CD4-positive, CD25-positive, alpha-beta regulatory T cell (primary cell): Measurements from ENCODE around the gene COL4A1. TPM values are rescaled to one million over a fixed set of nuclear protein-coding genes. Genes with fewer than 3 reads are reported as not detected.

Experiments used
- ATAC-seq, 2 donors: fragments of 150-1000 bp; cut with Tn5 transposase; one replicate each; pipeline ENCODE4 v1.10.0; 2021; ENCODE audit warnings: low read depth in 2 of 2, moderate number of reproducible peaks in 2 of 2, moderate library complexity in 1 of 2
- DNase-seq, 3 donors: peaks; one replicate each; pipeline versions ENCODE4 v3.0.0 to v3.0.0-alpha.2; 2012 to 2022; ENCODE audit warnings: mixed read lengths in 1 of 3
- H3K27ac ChIP-seq: one replicate; pipeline ENCODE4 v1.7.0; 2013; ENCODE audit warnings: mild to moderate bottlenecking, low read length; ENCODE audit not compliant: insufficient read depth, poor library complexity, severe bottlenecking
- H3K27me3 ChIP-seq: one replicate; pipeline ENCODE4 v1.7.0; 2013; ENCODE audit warnings: low read length; ENCODE audit not compliant: control insufficient read depth, insufficient read depth
- H3K36me3 ChIP-seq: one replicate; pipeline ENCODE4 v1.7.0; 2013; ENCODE audit warnings: mild to moderate bottlenecking, low read length, moderate library complexity; ENCODE audit not compliant: control insufficient read depth, insufficient read depth
- H3K4me1 ChIP-seq: 2 replicates; pipeline ENCODE4 v1.7.0; 2013; ENCODE audit warnings: mild to moderate bottlenecking, low read length; ENCODE audit not compliant: insufficient read depth, control insufficient read depth, poor library complexity, severe bottlenecking
- H3K4me3 ChIP-seq: one replicate; pipeline ENCODE4 v1.7.0; 2013; ENCODE audit warnings: low read depth, mild to moderate bottlenecking, low read length, moderate library complexity
- H3K9me3 ChIP-seq, 2 experiments: 1 replicate in 1 of 2; 2 replicates in 1 of 2; pipeline ENCODE4 v1.7.0; 2013; ENCODE audit warnings: low read length in 2 of 2, mild to moderate bottlenecking in 1 of 2, moderate library complexity in 1 of 2; ENCODE audit not compliant: control insufficient read depth in 2 of 2
- H3K27ac Mint-ChIP-seq, 3 donors: one replicate each; pipeline ENCODE4 v1.8.0; 2020 to 2022; ENCODE audit warnings: mild to moderate bottlenecking in 3 of 3, mixed read lengths in 3 of 3, moderate library complexity in 2 of 3
- H3K27me3 Mint-ChIP-seq: one replicate; pipeline ENCODE4 v1.8.0; 2022; ENCODE audit warnings: mild to moderate bottlenecking, mixed read lengths
- H3K36me3 Mint-ChIP-seq: one replicate; pipeline ENCODE4 v1.8.0; 2020; ENCODE audit warnings: mixed read lengths
- H3K4me1 Mint-ChIP-seq, 4 donors: one replicate each; pipeline ENCODE4 v1.8.0; 2020 to 2022; ENCODE audit warnings: mixed read lengths in 4 of 4, mild to moderate bottlenecking in 1 of 4
- H3K4me3 Mint-ChIP-seq, 4 donors: one replicate each; pipeline ENCODE4 v1.8.0; 2020 to 2022; ENCODE audit warnings: mild to moderate bottlenecking in 4 of 4, mixed read lengths in 4 of 4, moderate library complexity in 3 of 4
- H3K9me3 Mint-ChIP-seq, 7 donors: one replicate each; pipeline ENCODE4 v1.8.0; 2020 to 2022; ENCODE audit warnings: mixed read lengths in 7 of 7, mild to moderate bottlenecking in 3 of 7, moderate library complexity in 2 of 7
- polyA plus RNA-seq, 4 donors: library from polyadenylated mRNA; unstranded; fragments of 300-500 nt; fragmentation: Illumina TruSeq; gene quantifications; one replicate each; pipeline ENCODE4 v1.2.3, GENCODE V29; 2021
- total RNA-seq: library from RNA; stranded (reverse); gene quantifications from one replicate; pipeline ENCODE4 v1.2.3, GENCODE V29; 2022

The COL4A1 gene
- total and polyA plus RNA-seq, 5 donors from 2014 or later = not detected

- Mint-ChIP-seq H3K9me3 (no peaks in the 10 kb centered on the region), H3K27ac (peak overlapping the region in 1 of 3 donors; percentile 16), H3K4me3 (no peak overlapping the region), H3K27me3 (peaks cover 6% of the 10 kb centered on the region), H3K4me1 (no peaks in the 10 kb centered on the region), H3K36me3 (no peaks in the 10 kb centered on the region)
- Histone ChIP-seq H3K9me3 (no peaks in the 10 kb centered on the region), H3K36me3 (no peaks in the 10 kb centered on the region), H3K27ac (no peak overlapping the region), H3K4me3 (no peak overlapping the region), H3K27me3 (no peaks in the 10 kb centered on the region), H3K4me1 (no peaks in the 10 kb centered on the region)
- ATAC-seq = no peak
- no peak for DNase-seq
Measured at GRCh38 chr13:110278859-110279258, 28.1 kb downstream of the COL4A1 start.

GRCh38 chr13:110277357-110277975, 29.5 kb downstream of the COL4A1 start:
- H3K27ac Mint-ChIP-seq = no peak overlapping the region
- ATAC-seq (no peak), DNase-seq (no peak)
- Histone ChIP-seq H3K27me3 (no peaks in the 10 kb centered on the region), H3K4me1 (no peaks in the 10 kb centered on the region), H3K4me3 (no peak overlapping the region), H3K36me3 (no peaks in the 10 kb centered on the region), H3K9me3 (no peaks in the 10 kb centered on the region), H3K27ac (no peak overlapping the region)
- no peaks in the 10 kb centered on the region for H3K4me1 Mint-ChIP-seq
- H3K4me3 Mint-ChIP-seq = no peak overlapping the region
- H3K27me3 Mint-ChIP-seq = peaks cover 3% of the 10 kb centered on the region
- H3K9me3 Mint-ChIP-seq = no peaks in the 10 kb centered on the region
- no peaks in the 10 kb centered on the region for H3K36me3 Mint-ChIP-seq

GRCh38 chr13:110276553-110276950, 30.4 kb downstream of the COL4A1 start:
- ATAC-seq = no peak
- Histone ChIP-seq H3K27me3 (no peaks in the 10 kb centered on the region), H3K36me3 (no peaks in the 10 kb centered on the region), H3K27ac (no peak overlapping the region), H3K4me1 (no peaks in the 10 kb centered on the region), H3K9me3 (no peaks in the 10 kb centered on the region), H3K4me3 (no peak overlapping the region)
- Mint-ChIP-seq H3K27me3 (no peaks in the 10 kb centered on the region), H3K27ac (no peak overlapping the region), H3K4me1 (no peaks in the 10 kb centered on the region), H3K9me3 (no peaks in the 10 kb centered on the region), H3K4me3 (no peak overlapping the region), H3K36me3 (no peaks in the 10 kb centered on the region)
- no peak for DNase-seq

- no peak overlapping the region for H3K4me3 Mint-ChIP-seq
- no peak for ATAC-seq
- H3K27ac Mint-ChIP-seq = no peak overlapping the region
- H3K4me1 ChIP-seq = no peaks in the 10 kb centered on the region
- H3K27me3 ChIP-seq = no peaks in the 10 kb centered on the region
- no peaks in the 10 kb centered on the region for H3K36me3 ChIP-seq
- H3K9me3 Mint-ChIP-seq = no peaks in the 10 kb centered on the region
- no peak for DNase-seq
- no peaks in the 10 kb centered on the region for H3K4me1 Mint-ChIP-seq
- H3K27me3 Mint-ChIP-seq = no peaks in the 10 kb centered on the region
- H3K4me3 ChIP-seq = no peak overlapping the region
- no peak overlapping the region for H3K27ac ChIP-seq
- H3K9me3 ChIP-seq = no peaks in the 10 kb centered on the region
- no peaks in the 10 kb centered on the region for H3K36me3 Mint-ChIP-seq
Measured at GRCh38 chr13:110275931-110276552, 30.9 kb downstream of the COL4A1 start.

- Mint-ChIP-seq H3K4me3 (no peak overlapping the region), H3K27me3 (no peaks in the 10 kb centered on the region), H3K9me3 (no peaks in the 10 kb centered on the region), H3K27ac (no peak overlapping the region), H3K36me3 (no peaks in the 10 kb centered on the region), H3K4me1 (no peaks in the 10 kb centered on the region)
- no peak for DNase-seq
- Histone ChIP-seq H3K27ac (no peak overlapping the region), H3K4me1 (no peaks in the 10 kb centered on the region), H3K27me3 (no peaks in the 10 kb centered on the region), H3K9me3 (no peaks in the 10 kb centered on the region), H3K36me3 (no peaks in the 10 kb centered on the region), H3K4me3 (no peak overlapping the region)
- no peak for ATAC-seq
Measured at GRCh38 chr13:110274687-110275086, 32.3 kb downstream of the COL4A1 start.

GRCh38 chr13:110273254-110273653, 33.7 kb downstream of the COL4A1 start:
- no peak overlapping the region for H3K4me3 Mint-ChIP-seq
- no peaks in the 10 kb centered on the region for H3K4me1 Mint-ChIP-seq
- no peaks in the 10 kb centered on the region for H3K36me3 Mint-ChIP-seq
- Histone ChIP-seq H3K9me3 (no peaks in the 10 kb centered on the region), H3K4me3 (no peak overlapping the region), H3K27me3 (no peaks in the 10 kb centered on the region), H3K27ac (no peak overlapping the region), H3K36me3 (no peaks in the 10 kb centered on the region), H3K4me1 (no peaks in the 10 kb centered on the region)
- DNase-seq = no peak
- no peak overlapping the region for H3K27ac Mint-ChIP-seq
- no peaks in the 10 kb centered on the region for H3K9me3 Mint-ChIP-seq
- ATAC-seq = no peak
- no peaks in the 10 kb centered on the region for H3K27me3 Mint-ChIP-seq

GRCh38 chr13:110272651-110273050, 34.3 kb downstream of the COL4A1 start:
- no peaks in the 10 kb centered on the region for H3K9me3 Mint-ChIP-seq

GRCh38 chr13:110272227-110272626, 34.7 kb downstream of the COL4A1 start:
- Mint-ChIP-seq H3K27ac (no peak overlapping the region), H3K27me3 (no peaks in the 10 kb centered on the region), H3K4me1 (no peaks in the 10 kb centered on the region), H3K36me3 (no peaks in the 10 kb centered on the region), H3K9me3 (no peaks in the 10 kb centered on the region), H3K4me3 (no peak overlapping the region)
- Histone ChIP-seq H3K27me3 (no peaks in the 10 kb centered on the region), H3K4me3 (no peak overlapping the region), H3K4me1 (no peaks in the 10 kb centered on the region), H3K36me3 (no peaks in the 10 kb centered on the region), H3K9me3 (no peaks in the 10 kb centered on the region), H3K27ac (no peak overlapping the region)
- DNase-seq (no peak), ATAC-seq (no peak)

More at GRCh38 chr13:110272651-110273050, 34.3 kb downstream of the COL4A1 start:
- Histone ChIP-seq H3K36me3 (no peaks in the 10 kb centered on the region), H3K27me3 (no peaks in the 10 kb centered on the region), H3K9me3 (no peaks in the 10 kb centered on the region), H3K4me3 (no peak overlapping the region), H3K27ac (no peak overlapping the region), H3K4me1 (no peaks in the 10 kb centered on the region)
- no peaks in the 10 kb centered on the region for H3K27me3 Mint-ChIP-seq
- no peak overlapping the region for H3K4me3 Mint-ChIP-seq
- DNase-seq (no peak), ATAC-seq (no peak)
- no peak overlapping the region for H3K27ac Mint-ChIP-seq
- no peaks in the 10 kb centered on the region for H3K4me1 Mint-ChIP-seq
- H3K36me3 Mint-ChIP-seq = no peaks in the 10 kb centered on the region
